Caco-2 (cell line): ENCODE data around the gene GSK3B. TPM values are rescaled to one million over a fixed set of nuclear protein-coding genes. Genes with fewer than 3 reads are reported as not detected.

Experiments used
- BruUV-seq: library from RNA; stranded (reverse); fragments of 400-500 nt; replicated peaks from 2 replicates; lab custom pipeline; 2021; lab: Mats Ljungman, UMichigan
- CTCF ChIA-PET: fragments of 300-600 bp; sonication (Branson Sonifier 250); formaldehyde crosslinking; loops from one replicate; lab custom pipeline; 2022; ENCODE audit warnings: antibody characterized with exemption; lab: Charles Lee
- POLR2A ChIA-PET: fragments of 300-600 bp; sonication (Branson Sonifier 250); formaldehyde crosslinking; loops from one replicate; lab custom pipeline; 2022; ENCODE audit warnings: antibody characterized with exemption; lab: Charles Lee
- DNase-seq, 2 experiments: peaks; one replicate each; pipeline versions ENCODE4 v3.0.0 to v3.0.0-alpha.2; 2020 to 2022
- H3K27me3 ChIP-seq: replicated peaks from 2 replicates; pipeline ENCODE4 v1.6.0; 2011; ENCODE audit warnings: low read length; ENCODE audit not compliant: control insufficient read depth, insufficient read depth
- H3K36me3 ChIP-seq: 2 replicates; pipeline ENCODE4 v1.5.1; 2011; ENCODE audit warnings: low read length; ENCODE audit not compliant: control insufficient read depth, insufficient read depth
- H3K4me1 ChIP-seq: fragments of 250-450 bp; sonication (Bioruptor Pico); 2 replicates; pipeline ENCODE4 v1.5.1; 2020; ENCODE audit warnings: mild to moderate bottlenecking
- H3K4me3 ChIP-seq: 2 replicates; pipeline ENCODE4 v1.5.1; 2011; ENCODE audit warnings: low read depth, mild to moderate bottlenecking, control low read depth, low read length
- H3K9me3 ChIP-seq: fragments of 250-450 bp; sonication (Bioruptor Pico); 2 replicates; pipeline ENCODE4 v1.5.1; 2020; ENCODE audit warnings: mild to moderate bottlenecking, moderate library complexity
- H3K27ac Mint-ChIP-seq: one replicate; pipeline ENCODE4 v1.8.0; 2022; ENCODE audit warnings: mixed read lengths; ENCODE audit not compliant: unreplicated experiment
- H3K27me3 Mint-ChIP-seq: one replicate; pipeline ENCODE4 v1.8.0; 2022; ENCODE audit warnings: mixed read lengths; ENCODE audit not compliant: insufficient read depth, unreplicated experiment
- H3K36me3 Mint-ChIP-seq: one replicate; pipeline ENCODE4 v1.8.0; 2022; ENCODE audit warnings: mild to moderate bottlenecking, mixed read lengths; ENCODE audit not compliant: insufficient read depth, unreplicated experiment
- H3K4me1 Mint-ChIP-seq: one replicate; pipeline ENCODE4 v1.8.0; 2022; ENCODE audit warnings: low read depth, mixed read lengths; ENCODE audit not compliant: unreplicated experiment
- H3K4me3 Mint-ChIP-seq: one replicate; pipeline ENCODE4 v1.8.0; 2022; ENCODE audit warnings: mild to moderate bottlenecking, moderate library complexity, mixed read lengths; ENCODE audit not compliant: unreplicated experiment
- H3K9me3 Mint-ChIP-seq: one replicate; pipeline ENCODE4 v1.8.0; 2022; ENCODE audit warnings: mixed read lengths; ENCODE audit not compliant: unreplicated experiment
- CTCF ChIP-seq, 2 experiments: fragments of 200-600 bp in 1 of 2; IDR thresholded peaks; 1 replicate in 1 of 2; 2 replicates in 1 of 2; pipeline versions ENCODE4 v1.5.1 to v1.8.0; 2011 to 2022; ENCODE audit warnings: antibody characterized with exemption in 1 of 2, control low read depth in 1 of 2, inconsistent platforms in 1 of 2, low read depth in 1 of 2, low read length in 1 of 2, mild to moderate bottlenecking in 1 of 2, moderate library complexity in 1 of 2; ENCODE audit not compliant: insufficient read depth in 1 of 2, severe bottlenecking in 1 of 2, unreplicated experiment in 1 of 2
- intact Hi-C: fragments of 100-400 bp; cut with micrococcal nuclease; formaldehyde crosslinking; loops from one replicate; pipeline ENCODE4 v1.10.0; 2022; ENCODE audit not compliant: unreplicated experiment
- total RNA-seq: library from RNA; stranded (reverse); gene quantifications from 2 replicates; pipeline ENCODE4 v1.2.3, GENCODE V29; 2022

The GSK3B gene
- total RNA-seq, 1 experiment from 2014 or later = 55.2 TPM

DNA sequence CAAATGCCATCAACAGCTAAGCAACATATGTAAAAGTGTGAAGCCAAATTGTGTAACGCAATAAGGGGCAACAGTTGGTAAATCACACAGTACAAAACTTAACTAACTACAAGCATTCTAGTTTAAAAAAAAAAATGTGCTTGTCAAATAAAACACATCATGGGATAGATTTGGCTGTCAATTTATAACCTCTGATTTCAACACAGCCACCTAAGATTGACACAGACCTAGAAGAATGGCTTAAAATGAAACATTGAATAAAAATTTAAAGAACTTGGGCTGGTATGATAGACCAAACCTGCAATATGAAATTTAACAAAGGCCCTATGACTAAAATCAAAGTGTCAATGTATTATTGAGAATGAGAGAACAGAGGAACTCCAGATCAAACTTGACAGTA lies 164.0 kb downstream of the GSK3B start:
- TF ChIP-seq CTCF (IDR thresholded peaks at IDR 0.05; ENCODE audit: insufficient read depth in 1 of 2, low read depth in 1 of 2, low read length in 1 of 2, severe bottlenecking in 1 of 2, unreplicated experiment in 1 of 2) = no peak
- H3K36me3 ChIP-seq = no peaks in the 10 kb centered on the region
- POLR2A ChIA-PET = interaction anchor here (0.8 kb wide), 1 partner anchor 165 kb away, joined by 3 read pairs; no protein-coding TSS in a partner anchor
- H3K4me3 ChIP-seq = no peak overlapping the region
- Mint-ChIP-seq H3K4me1 (no peaks in the 10 kb centered on the region), H3K4me3 (no peak overlapping the region), H3K27ac (no peak overlapping the region), H3K36me3 (no peaks in the 10 kb centered on the region), H3K9me3 (no peaks in the 10 kb centered on the region), H3K27me3 (no peaks in the 10 kb centered on the region)
- BruUV-seq = no TSS peak
- CTCF ChIA-PET = no interaction called here
- no peak for DNase-seq
- no peaks in the 10 kb centered on the region for H3K9me3 ChIP-seq
- no peaks in the 10 kb centered on the region for H3K27me3 ChIP-seq
- H3K4me1 ChIP-seq = no peaks in the 10 kb centered on the region
- intact Hi-C loops = loop anchor here (1.0 kb wide), 1 partner anchor 32 kb away; no protein-coding TSS in a partner anchor

DNA sequence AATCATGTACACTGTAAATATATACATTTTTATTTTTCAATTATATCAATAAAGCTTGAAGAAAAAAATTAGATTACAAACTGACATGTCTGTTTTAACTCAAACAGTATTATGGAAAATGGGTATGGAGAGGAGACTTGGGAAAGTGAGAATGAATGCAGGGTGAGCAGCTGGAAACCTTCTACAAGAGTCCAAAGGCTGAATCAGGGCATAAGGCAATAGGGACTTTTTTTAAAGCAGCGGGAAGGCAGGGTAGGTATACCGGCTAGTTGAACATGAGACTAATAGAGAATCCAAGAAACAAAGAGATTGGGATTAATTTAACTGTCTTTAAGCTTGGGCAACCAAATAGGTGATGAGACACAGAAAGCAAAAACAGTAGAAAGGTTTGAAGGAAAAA lies 167.1 kb downstream of the GSK3B start:
- intact Hi-C loops = no loop called here
- CTCF ChIA-PET = no interaction called here
- no peaks in the 10 kb centered on the region for H3K9me3 Mint-ChIP-seq
- Histone ChIP-seq H3K4me1 (no peaks in the 10 kb centered on the region), H3K27me3 (no peaks in the 10 kb centered on the region), H3K4me3 (no peak overlapping the region), H3K36me3 (no peaks in the 10 kb centered on the region), H3K9me3 (no peaks in the 10 kb centered on the region)
- H3K4me3 Mint-ChIP-seq = no peak overlapping the region
- no peak for TF ChIP-seq CTCF (IDR thresholded peaks at IDR 0.05; ENCODE audit: insufficient read depth in 1 of 2, low read depth in 1 of 2, low read length in 1 of 2, severe bottlenecking in 1 of 2, unreplicated experiment in 1 of 2)
- peaks cover 6% of the 10 kb centered on the region for H3K36me3 Mint-ChIP-seq
- H3K27me3 Mint-ChIP-seq = no peaks in the 10 kb centered on the region
- POLR2A ChIA-PET = no interaction called here
- no peak for DNase-seq
- BruUV-seq = no TSS peak
- no peaks in the 10 kb centered on the region for H3K4me1 Mint-ChIP-seq
- no peak overlapping the region for H3K27ac Mint-ChIP-seq

DNA sequence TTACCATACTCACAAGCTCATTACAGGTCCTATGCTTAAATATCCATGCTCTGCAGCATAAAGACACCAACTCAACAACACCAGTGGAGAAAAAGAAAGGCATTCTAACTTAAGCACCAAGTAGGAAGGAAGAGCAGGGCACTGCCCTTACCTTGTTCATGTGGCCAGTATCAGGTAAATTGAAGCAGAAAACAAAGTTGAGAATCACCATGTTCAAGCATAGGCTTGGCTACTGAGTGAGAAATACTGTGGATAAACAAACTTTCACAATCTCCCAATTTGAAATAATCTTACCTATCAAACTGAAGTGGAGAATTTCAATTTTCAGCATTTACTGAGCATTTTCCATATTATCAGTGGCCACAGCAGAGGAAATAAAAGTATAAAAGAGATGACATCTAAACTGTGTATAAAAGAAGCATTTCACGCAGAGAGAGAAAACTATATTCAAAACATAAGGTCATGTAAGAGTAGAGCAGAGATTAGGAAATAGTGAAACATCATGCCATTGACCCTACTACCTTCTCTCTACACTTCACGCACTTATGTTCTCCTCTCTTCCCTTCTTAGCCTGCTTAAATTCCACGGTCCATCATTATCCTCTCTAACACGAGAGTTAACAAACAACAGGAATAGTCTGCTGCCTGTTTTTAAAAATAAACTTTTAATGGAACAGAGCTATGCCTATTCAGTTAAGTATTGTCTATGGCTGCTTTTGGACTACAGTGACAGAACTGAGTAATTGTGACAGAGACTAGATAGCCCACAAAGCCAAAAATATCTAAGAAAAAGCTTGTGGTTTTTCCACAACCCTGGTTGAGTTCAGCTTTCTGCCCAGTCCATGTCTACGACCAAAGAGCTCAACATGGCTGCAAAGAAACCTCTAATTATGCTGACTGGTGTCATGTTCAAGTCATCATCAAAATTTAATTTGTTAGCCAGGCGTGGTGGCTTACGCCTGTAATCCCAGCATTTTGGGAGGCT lies 169.8 kb downstream of the GSK3B start:
- H3K36me3 Mint-ChIP-seq = peaks cover 15% of the 10 kb centered on the region
- no peak overlapping the region for H3K27ac Mint-ChIP-seq
- no peaks in the 10 kb centered on the region for H3K4me1 ChIP-seq
- DNase-seq = no peak
- BruUV-seq = no TSS peak
- intact Hi-C loops = no loop called here
- H3K9me3 Mint-ChIP-seq = no peaks in the 10 kb centered on the region
- no peaks in the 10 kb centered on the region for H3K27me3 ChIP-seq
- no peaks in the 10 kb centered on the region for H3K27me3 Mint-ChIP-seq
- H3K4me3 ChIP-seq = no peak overlapping the region
- H3K36me3 ChIP-seq = no peaks in the 10 kb centered on the region
- TF ChIP-seq CTCF (IDR thresholded peaks at IDR 0.05; ENCODE audit: insufficient read depth in 1 of 2, low read depth in 1 of 2, low read length in 1 of 2, severe bottlenecking in 1 of 2, unreplicated experiment in 1 of 2) = no peak
- CTCF ChIA-PET = no interaction called here
- POLR2A ChIA-PET = no interaction called here
- no peaks in the 10 kb centered on the region for H3K4me1 Mint-ChIP-seq
- no peaks in the 10 kb centered on the region for H3K9me3 ChIP-seq
- no peak overlapping the region for H3K4me3 Mint-ChIP-seq
